K562 (cell line): ENCODE results near the gene UBFD1. TPM values are rescaled to one million over a fixed set of nuclear protein-coding genes. Genes with fewer than 3 reads are reported as not detected.

Experiments used
- BDP1 ChIP-seq: IDR thresholded peaks from 3 replicates; pipeline ENCODE4 v1.6.1; 2011; ENCODE audit not compliant: insufficient read length, insufficient read depth
- CBX2 ChIP-seq: fragments of 200-600 bp; sonication (generic); IDR thresholded peaks from one replicate; pipeline ENCODE4 v1.6.1; 2012; ENCODE audit warnings: mild to moderate bottlenecking, low read length, inconsistent platforms; ENCODE audit not compliant: insufficient read depth, poor library complexity, severe bottlenecking
- FIP1L1 ChIP-seq: fragments of 200-400 bp; formaldehyde crosslinking; IDR thresholded peaks from 2 replicates; pipeline ENCODE4 v1.6.1; 2018; ENCODE audit warnings: mild to moderate bottlenecking, low read depth, low read length; ENCODE audit not compliant: poor library complexity, severe bottlenecking
- FOXJ2 ChIP-seq: fragments of 200-800 bp; sonication (Bioruptor generic); IDR thresholded peaks from 2 replicates; pipeline ENCODE4 v1.6.1; 2016; ENCODE audit warnings: missing genetic modification characterization, missing compliant biosample characterization
- HDAC1 ChIP-seq, 2 experiments: fragments of 450-650 bp; IDR thresholded peaks; 2 replicates each; pipeline ENCODE4 v1.6.1; 2016 to 2017; ENCODE audit warnings: inconsistent platforms in 1 of 2, mild to moderate bottlenecking in 1 of 2, moderate library complexity in 1 of 2
- HDAC6 ChIP-seq: IDR thresholded peaks from 2 replicates; pipeline ENCODE4 v1.6.1; 2012; ENCODE audit warnings: low read depth, mild to moderate bottlenecking, control low read depth, inconsistent platforms, low read length, moderate library complexity
- MAFK ChIP-seq: IDR thresholded peaks from 2 replicates; pipeline ENCODE4 v1.6.1; 2011; ENCODE audit warnings: low read length, improper control_type of control experiment
- PHB2 ChIP-seq: fragments of 450-650 bp; IDR thresholded peaks from 2 replicates; pipeline ENCODE4 v1.6.1; 2017; ENCODE audit warnings: low read depth
- ZKSCAN8 ChIP-seq: fragments of 200-800 bp; sonication (Bioruptor generic); IDR thresholded peaks from 2 replicates; pipeline ENCODE4 v1.6.1; 2016; ENCODE audit warnings: missing genetic modification characterization, missing compliant biosample characterization
- polyA plus RNA-seq, 8 experiments: library from polyadenylated mRNA; depleted of rRNA in 4 of 8; stranded (reverse) in 5 of 8; unstranded in 3 of 8; fragments of >200 nt; fragmentation: Nextera tagmentation in 2 of 8; fragmentation: Illumina TruSeq in 1 of 8; extraction: Ambion mirVana in 2 of 8; extraction: Trizol in 1 of 8; gene quantifications; 2 replicates each; pipeline versions ENCODE4 v1.2.1 to v1.2.3, GENCODE V29; 2011 to 2014; ENCODE audit warnings: inconsistent platforms in 1 of 8, missing spikeins in 1 of 8
- total RNA-seq, 7 experiments: library from RNA; depleted of rRNA in 6 of 7; stranded (reverse); fragments of >200 nt in 6 of 7; fragmentation: Illumina TruSeq in 2 of 7; extraction: Trizol in 2 of 7; gene quantifications; 2 replicates each; pipeline versions ENCODE4 v1.2.1 to v1.2.3, GENCODE V29; 2011 to 2021; ENCODE audit warnings: low replicate concordance in 1 of 7
- TF ChIP-seq, protein P1 (sequence below): fragments of 450-650 bp; IDR thresholded peaks from 2 replicates; pipeline ENCODE4 v1.6.1; 2014; ENCODE audit warnings: low read depth, mild to moderate bottlenecking, moderate library complexity, borderline replicate concordance
- TF ChIP-seq, protein P2 (sequence below), 2 experiments: IDR thresholded peaks in 1 of 2; conservative IDR thresholded peaks in 1 of 2; 2 replicates each; pipeline ENCODE4 v1.6.1; 2016; ENCODE audit warnings: low read depth in 2 of 2, mild to moderate bottlenecking in 1 of 2, missing compliant biosample characterization in 1 of 2, missing genetic modification characterization in 1 of 2, moderate library complexity in 1 of 2
- TF ChIP-seq, protein P3 (sequence below): fragments of 200-800 bp; sonication (Bioruptor generic); IDR thresholded peaks from 2 replicates; pipeline ENCODE4 v1.6.1; 2016; ENCODE audit warnings: missing genetic modification characterization, missing compliant biosample characterization
- TF ChIP-seq, protein P4 (sequence below): fragments of 450-650 bp; IDR thresholded peaks from 2 replicates; pipeline ENCODE4 v1.6.1; 2016; ENCODE audit warnings: borderline replicate concordance

Gene UBFD1
- total and polyA plus RNA-seq, 9 of the 15 experiments (the other 6 are each of a cell fraction or from before 2014, with no cell fraction given): 10.7 to 66.2 (median 34.0) TPM

DNA sequence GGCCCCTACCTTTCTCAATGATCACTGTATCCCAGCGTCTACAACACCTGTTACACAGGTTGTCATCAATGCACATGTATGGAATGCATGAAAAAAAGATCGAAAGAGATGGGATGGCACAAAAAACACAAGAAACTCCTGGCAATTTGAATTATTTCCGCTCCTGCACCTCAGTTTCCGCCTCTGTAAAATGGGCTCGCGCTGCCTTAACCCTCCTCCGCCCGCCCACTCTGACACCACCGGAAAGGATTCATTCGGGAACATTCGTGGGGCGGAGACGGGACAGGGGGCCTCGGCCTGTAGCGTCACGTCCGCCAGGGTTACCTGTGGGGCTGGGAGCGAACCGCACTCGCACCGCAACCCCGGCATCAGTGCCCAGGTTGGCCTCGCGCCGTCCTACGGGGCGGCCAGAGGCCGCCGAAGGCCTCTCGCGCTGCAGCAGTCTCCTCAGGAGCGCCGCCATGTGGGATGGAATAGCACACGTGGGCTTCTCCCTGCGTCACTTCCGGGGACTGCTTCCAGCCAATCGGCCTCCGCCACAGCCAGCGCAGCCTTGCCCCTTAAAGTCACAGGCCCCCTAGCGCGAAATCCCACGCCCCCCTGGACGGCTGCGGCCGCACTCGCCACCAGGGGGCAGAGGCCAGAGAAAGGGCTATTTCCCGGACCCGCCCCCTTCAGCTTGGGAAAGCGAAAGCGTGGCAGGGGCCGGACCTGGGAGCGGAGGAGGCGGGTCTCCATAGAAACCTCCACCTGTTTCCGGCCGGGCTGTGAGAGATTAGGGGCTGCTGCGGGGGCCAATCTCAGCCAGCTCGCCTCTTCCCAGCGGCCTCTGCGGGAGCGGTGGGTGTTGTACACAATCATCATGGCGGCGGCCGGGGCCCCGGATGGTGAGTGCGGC, at the start of gene UBFD1, which contains the start of gene EARS2 (continued):
- TF ChIP-seq FIP1L1: peak; percentile 97
- TF ChIP-seq BDP1: no peak
- no peak for TF ChIP-seq CBX2
- no peak for TF ChIP-seq HDAC6
- TF ChIP-seq, protein P1, sequence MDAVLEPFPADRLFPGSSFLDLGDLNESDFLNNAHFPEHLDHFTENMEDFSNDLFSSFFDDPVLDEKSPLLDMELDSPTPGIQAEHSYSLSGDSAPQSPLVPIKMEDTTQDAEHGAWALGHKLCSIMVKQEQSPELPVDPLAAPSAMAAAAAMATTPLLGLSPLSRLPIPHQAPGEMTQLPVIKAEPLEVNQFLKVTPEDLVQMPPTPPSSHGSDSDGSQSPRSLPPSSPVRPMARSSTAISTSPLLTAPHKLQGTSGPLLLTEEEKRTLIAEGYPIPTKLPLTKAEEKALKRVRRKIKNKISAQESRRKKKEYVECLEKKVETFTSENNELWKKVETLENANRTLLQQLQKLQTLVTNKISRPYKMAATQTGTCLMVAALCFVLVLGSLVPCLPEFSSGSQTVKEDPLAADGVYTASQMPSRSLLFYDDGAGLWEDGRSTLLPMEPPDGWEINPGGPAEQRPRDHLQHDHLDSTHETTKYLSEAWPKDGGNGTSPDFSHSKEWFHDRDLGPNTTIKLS: peak; percentile 99
- TF ChIP-seq FOXJ2 (tag): peak; percentile 59; the same call in 1 of the 2 replicates
- no peak for TF ChIP-seq MAFK
- no peak for TF ChIP-seq ZKSCAN8 (CRISPR knock-in tag)
- TF ChIP-seq, protein P2, sequence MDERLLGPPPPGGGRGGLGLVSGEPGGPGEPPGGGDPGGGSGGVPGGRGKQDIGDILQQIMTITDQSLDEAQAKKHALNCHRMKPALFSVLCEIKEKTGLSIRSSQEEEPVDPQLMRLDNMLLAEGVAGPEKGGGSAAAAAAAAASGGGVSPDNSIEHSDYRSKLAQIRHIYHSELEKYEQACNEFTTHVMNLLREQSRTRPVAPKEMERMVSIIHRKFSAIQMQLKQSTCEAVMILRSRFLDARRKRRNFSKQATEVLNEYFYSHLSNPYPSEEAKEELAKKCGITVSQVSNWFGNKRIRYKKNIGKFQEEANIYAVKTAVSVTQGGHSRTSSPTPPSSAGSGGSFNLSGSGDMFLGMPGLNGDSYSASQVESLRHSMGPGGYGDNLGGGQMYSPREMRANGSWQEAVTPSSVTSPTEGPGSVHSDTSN (CRISPR knock-in tag; IDR thresholded peaks at IDR 0.05; ENCODE audit: low read depth): peak; percentile 22; the same call in 1 of the 2 replicates
- TF ChIP-seq, protein P2 (tag; conservative IDR thresholded peaks at IDR 0.05; ENCODE audit: low read depth): peak; percentile 89
- peak; percentile 92 to 100; a peak in 3 of 4 replicates for TF ChIP-seq HDAC1 (IDR thresholded peaks at IDR 0.05)
- no peak for TF ChIP-seq PHB2
- TF ChIP-seq, protein P3, sequence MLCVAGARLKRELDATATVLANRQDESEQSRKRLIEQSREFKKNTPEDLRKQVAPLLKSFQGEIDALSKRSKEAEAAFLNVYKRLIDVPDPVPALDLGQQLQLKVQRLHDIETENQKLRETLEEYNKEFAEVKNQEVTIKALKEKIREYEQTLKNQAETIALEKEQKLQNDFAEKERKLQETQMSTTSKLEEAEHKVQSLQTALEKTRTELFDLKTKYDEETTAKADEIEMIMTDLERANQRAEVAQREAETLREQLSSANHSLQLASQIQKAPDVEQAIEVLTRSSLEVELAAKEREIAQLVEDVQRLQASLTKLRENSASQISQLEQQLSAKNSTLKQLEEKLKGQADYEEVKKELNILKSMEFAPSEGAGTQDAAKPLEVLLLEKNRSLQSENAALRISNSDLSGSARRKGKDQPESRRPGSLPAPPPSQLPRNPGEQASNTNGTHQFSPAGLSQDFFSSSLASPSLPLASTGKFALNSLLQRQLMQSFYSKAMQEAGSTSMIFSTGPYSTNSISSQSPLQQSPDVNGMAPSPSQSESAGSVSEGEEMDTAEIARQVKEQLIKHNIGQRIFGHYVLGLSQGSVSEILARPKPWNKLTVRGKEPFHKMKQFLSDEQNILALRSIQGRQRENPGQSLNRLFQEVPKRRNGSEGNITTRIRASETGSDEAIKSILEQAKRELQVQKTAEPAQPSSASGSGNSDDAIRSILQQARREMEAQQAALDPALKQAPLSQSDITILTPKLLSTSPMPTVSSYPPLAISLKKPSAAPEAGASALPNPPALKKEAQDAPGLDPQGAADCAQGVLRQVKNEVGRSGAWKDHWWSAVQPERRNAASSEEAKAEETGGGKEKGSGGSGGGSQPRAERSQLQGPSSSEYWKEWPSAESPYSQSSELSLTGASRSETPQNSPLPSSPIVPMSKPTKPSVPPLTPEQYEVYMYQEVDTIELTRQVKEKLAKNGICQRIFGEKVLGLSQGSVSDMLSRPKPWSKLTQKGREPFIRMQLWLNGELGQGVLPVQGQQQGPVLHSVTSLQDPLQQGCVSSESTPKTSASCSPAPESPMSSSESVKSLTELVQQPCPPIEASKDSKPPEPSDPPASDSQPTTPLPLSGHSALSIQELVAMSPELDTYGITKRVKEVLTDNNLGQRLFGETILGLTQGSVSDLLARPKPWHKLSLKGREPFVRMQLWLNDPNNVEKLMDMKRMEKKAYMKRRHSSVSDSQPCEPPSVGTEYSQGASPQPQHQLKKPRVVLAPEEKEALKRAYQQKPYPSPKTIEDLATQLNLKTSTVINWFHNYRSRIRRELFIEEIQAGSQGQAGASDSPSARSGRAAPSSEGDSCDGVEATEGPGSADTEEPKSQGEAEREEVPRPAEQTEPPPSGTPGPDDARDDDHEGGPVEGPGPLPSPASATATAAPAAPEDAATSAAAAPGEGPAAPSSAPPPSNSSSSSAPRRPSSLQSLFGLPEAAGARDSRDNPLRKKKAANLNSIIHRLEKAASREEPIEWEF: no peak
- TF ChIP-seq, protein P4, sequence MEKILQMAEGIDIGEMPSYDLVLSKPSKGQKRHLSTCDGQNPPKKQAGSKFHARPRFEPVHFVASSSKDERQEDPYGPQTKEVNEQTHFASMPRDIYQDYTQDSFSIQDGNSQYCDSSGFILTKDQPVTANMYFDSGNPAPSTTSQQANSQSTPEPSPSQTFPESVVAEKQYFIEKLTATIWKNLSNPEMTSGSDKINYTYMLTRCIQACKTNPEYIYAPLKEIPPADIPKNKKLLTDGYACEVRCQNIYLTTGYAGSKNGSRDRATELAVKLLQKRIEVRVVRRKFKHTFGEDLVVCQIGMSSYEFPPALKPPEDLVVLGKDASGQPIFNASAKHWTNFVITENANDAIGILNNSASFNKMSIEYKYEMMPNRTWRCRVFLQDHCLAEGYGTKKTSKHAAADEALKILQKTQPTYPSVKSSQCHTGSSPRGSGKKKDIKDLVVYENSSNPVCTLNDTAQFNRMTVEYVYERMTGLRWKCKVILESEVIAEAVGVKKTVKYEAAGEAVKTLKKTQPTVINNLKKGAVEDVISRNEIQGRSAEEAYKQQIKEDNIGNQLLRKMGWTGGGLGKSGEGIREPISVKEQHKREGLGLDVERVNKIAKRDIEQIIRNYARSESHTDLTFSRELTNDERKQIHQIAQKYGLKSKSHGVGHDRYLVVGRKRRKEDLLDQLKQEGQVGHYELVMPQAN: peak; percentile 99
